Type B pancreatic cell (in vitro differentiated cells): ENCODE measurements around the gene ADCY7. TPM values are rescaled to one million over a fixed set of nuclear protein-coding genes. Genes with fewer than 3 reads are reported as not detected.

Source experiments
- DNase-seq: peaks from one replicate; pipeline ENCODE4 v3.0.0; 2021; ENCODE audit warnings: mixed read lengths; ENCODE audit not compliant: unreplicated experiment; ENCODE audit errors: extremely low spot score
- H3K27ac Mint-ChIP-seq: 2 replicates; pipeline ENCODE4 v1.8.0; 2021; ENCODE audit warnings: mild to moderate bottlenecking, mixed read lengths
- H3K27me3 Mint-ChIP-seq: 2 replicates; pipeline ENCODE4 v1.8.0; 2021; ENCODE audit warnings: mixed read lengths
- H3K36me3 Mint-ChIP-seq: 2 replicates; pipeline ENCODE4 v1.8.0; 2021; ENCODE audit warnings: mixed read lengths
- H3K4me1 Mint-ChIP-seq: one replicate; pipeline ENCODE4 v1.8.0; 2021; ENCODE audit warnings: mixed read lengths; ENCODE audit not compliant: unreplicated experiment
- H3K4me3 Mint-ChIP-seq: 2 replicates; pipeline ENCODE4 v1.8.0; 2021; ENCODE audit warnings: mild to moderate bottlenecking, mixed read lengths
- H3K9me3 Mint-ChIP-seq: 2 replicates; pipeline ENCODE4 v1.8.0; 2021; ENCODE audit warnings: mixed read lengths
- total RNA-seq: library from RNA; stranded (reverse); gene quantifications from 2 replicates; pipeline ENCODE4 v1.2.1, GENCODE V29; 2021; ENCODE audit warnings: low replicate concordance
- TF ChIP-seq, protein P1 (sequence below): fragments of 200-600 bp; sonication (generic); conservative IDR thresholded peaks from 2 replicates; pipeline ENCODE4 v1.5.0; 2021; ENCODE audit warnings: antibody characterized with exemption, mild to moderate bottlenecking

The ADCY7 gene
- total RNA-seq, 1 donor from 2014 or later = 16.8 TPM

- TF ChIP-seq, protein P1, sequence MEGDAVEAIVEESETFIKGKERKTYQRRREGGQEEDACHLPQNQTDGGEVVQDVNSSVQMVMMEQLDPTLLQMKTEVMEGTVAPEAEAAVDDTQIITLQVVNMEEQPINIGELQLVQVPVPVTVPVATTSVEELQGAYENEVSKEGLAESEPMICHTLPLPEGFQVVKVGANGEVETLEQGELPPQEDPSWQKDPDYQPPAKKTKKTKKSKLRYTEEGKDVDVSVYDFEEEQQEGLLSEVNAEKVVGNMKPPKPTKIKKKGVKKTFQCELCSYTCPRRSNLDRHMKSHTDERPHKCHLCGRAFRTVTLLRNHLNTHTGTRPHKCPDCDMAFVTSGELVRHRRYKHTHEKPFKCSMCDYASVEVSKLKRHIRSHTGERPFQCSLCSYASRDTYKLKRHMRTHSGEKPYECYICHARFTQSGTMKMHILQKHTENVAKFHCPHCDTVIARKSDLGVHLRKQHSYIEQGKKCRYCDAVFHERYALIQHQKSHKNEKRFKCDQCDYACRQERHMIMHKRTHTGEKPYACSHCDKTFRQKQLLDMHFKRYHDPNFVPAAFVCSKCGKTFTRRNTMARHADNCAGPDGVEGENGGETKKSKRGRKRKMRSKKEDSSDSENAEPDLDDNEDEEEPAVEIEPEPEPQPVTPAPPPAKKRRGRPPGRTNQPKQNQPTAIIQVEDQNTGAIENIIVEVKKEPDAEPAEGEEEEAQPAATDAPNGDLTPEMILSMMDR = no peak
- Mint-ChIP-seq H3K4me1 (peaks cover 26% of the 10 kb centered on the region), H3K9me3 (no peaks in the 10 kb centered on the region), H3K4me3 (no peak overlapping the region), H3K27ac (no peak overlapping the region), H3K27me3 (no peaks in the 10 kb centered on the region), H3K36me3 (no peaks in the 10 kb centered on the region)
- no peak for DNase-seq
Measured at GRCh38 chr16:50256604-50257003, 9.7 kb upstream of the ADCY7 start.

GRCh38 chr16:50257876-50258275 is 8.5 kb upstream of the ADCY7 start:
- H3K36me3 Mint-ChIP-seq = no peaks in the 10 kb centered on the region
- peaks cover 30% of the 10 kb centered on the region for H3K4me1 Mint-ChIP-seq
- H3K9me3 Mint-ChIP-seq = no peaks in the 10 kb centered on the region
- no peak for DNase-seq
- TF ChIP-seq, protein P1 = no peak
- H3K4me3 Mint-ChIP-seq = no peak overlapping the region
- H3K27me3 Mint-ChIP-seq = no peaks in the 10 kb centered on the region
- no peak overlapping the region for H3K27ac Mint-ChIP-seq

DNA sequence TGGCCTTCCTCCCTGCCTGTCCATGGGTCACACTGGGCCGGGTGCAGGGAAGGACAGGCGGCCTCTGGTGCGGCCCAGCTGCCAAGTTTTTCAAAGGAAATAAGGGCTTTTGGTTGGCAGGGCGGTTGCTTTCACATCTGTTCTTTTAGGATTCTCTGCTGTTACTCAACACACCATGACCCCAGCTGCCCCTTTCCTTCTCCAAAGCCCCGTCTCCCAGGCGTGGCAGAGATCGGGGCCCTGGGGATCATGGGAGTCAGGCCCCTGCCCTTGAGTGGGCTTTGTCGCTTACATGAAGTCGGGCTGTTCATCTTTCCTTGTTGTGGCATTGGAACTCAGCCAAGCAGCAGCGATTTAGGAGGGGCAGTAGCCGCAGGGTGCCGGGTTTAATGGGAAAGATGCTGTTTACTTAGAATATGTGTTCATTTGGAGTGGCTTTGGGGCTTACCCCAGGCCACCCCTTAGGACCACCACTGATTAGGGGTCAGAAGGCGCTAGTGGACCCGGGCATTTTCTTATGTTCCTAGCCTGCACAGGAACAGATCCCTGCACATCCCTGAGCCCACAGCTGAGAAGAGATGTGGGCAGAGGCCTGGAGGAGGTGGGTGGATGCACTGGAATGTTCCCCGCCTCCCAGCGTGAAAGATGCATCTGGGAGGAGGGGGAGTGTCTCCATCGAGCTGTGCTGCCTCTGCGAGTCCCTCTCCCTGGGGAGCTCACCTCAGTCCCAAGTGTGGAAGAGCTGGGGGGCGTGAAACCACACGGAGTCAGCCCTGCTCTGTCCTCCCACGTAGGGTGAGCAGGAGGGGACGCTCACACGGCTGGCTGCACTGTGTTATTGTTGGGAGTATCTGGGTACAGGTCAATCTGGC is 6.8 kb upstream of the ADCY7 start:
- peak; percentile 65 for DNase-seq
- peak overlapping the region; percentile 72 for H3K27ac Mint-ChIP-seq
- peak overlapping the region; percentile 35 for H3K4me3 Mint-ChIP-seq
- H3K9me3 Mint-ChIP-seq = no peaks in the 10 kb centered on the region
- peaks cover 3% of the 10 kb centered on the region for H3K36me3 Mint-ChIP-seq
- TF ChIP-seq, protein P1 = no peak
- peaks cover 39% of the 10 kb centered on the region for H3K4me1 Mint-ChIP-seq
- H3K27me3 Mint-ChIP-seq = no peaks in the 10 kb centered on the region

- H3K27me3 Mint-ChIP-seq = no peaks in the 10 kb centered on the region
- peak overlapping the region; percentile 28 for H3K4me3 Mint-ChIP-seq
- H3K27ac Mint-ChIP-seq = peak overlapping the region; percentile 72
- peaks cover 45% of the 10 kb centered on the region for H3K4me1 Mint-ChIP-seq
- H3K36me3 Mint-ChIP-seq = peaks cover 4% of the 10 kb centered on the region
- H3K9me3 Mint-ChIP-seq = no peaks in the 10 kb centered on the region
- TF ChIP-seq, protein P1 = no peak
- DNase-seq = peak; percentile 36
Measured at GRCh38 chr16:50260206-50261159, 5.9 kb upstream of the ADCY7 start.

GRCh38 chr16:50261160-50261706 is 5.1 kb upstream of the ADCY7 start:
- Mint-ChIP-seq H3K4me1 (peaks cover 46% of the 10 kb centered on the region), H3K27me3 (no peaks in the 10 kb centered on the region), H3K4me3 (no peak overlapping the region), H3K9me3 (no peaks in the 10 kb centered on the region), H3K27ac (no peak overlapping the region), H3K36me3 (peaks cover 4% of the 10 kb centered on the region)
- TF ChIP-seq, protein P1 = no peak
- peak; percentile 59 for DNase-seq
